Kidney epithelial cell (primary cell): ENCODE results near the gene TRMU. TPM values are rescaled to one million over a fixed set of nuclear protein-coding genes. Genes with fewer than 3 reads are reported as not detected.

Experiments used
- DNase-seq: peaks from one replicate; pipeline ENCODE4 v3.0.0-alpha.2; 2010; ENCODE audit warnings: low read depth
- H3K27me3 ChIP-seq: 2 replicates; pipeline ENCODE4 v1.6.0; 2011; ENCODE audit warnings: low read length; ENCODE audit not compliant: control insufficient read depth, insufficient read depth
- H3K36me3 ChIP-seq: 2 replicates; pipeline ENCODE4 v1.5.1; 2011; ENCODE audit warnings: low read length; ENCODE audit not compliant: control insufficient read depth, insufficient read depth
- H3K4me3 ChIP-seq: 2 replicates; pipeline ENCODE4 v1.5.1; 2011; ENCODE audit warnings: low read depth, mild to moderate bottlenecking, control low read depth, low read length
- CTCF ChIP-seq: IDR thresholded peaks from 2 replicates; pipeline ENCODE4 v1.5.1; 2011; ENCODE audit warnings: mild to moderate bottlenecking, moderate library complexity, low read length, control low read depth, inconsistent platforms; ENCODE audit not compliant: insufficient read depth, poor library complexity, severe bottlenecking
- total RNA-seq: library from RNA; depleted of rRNA; stranded (reverse); fragments of >200 nt; gene quantifications from 2 replicates; pipeline ENCODE4 v1.2.3, GENCODE V29; 2015

Gene TRMU
- total RNA-seq, 1 donor from 2014 or later, result 20.8 TPM

- DNase-seq, result no peak
- no peak for TF ChIP-seq CTCF
- H3K4me3 ChIP-seq, result no peak overlapping the region
- no peaks in the 10 kb centered on the region for H3K27me3 ChIP-seq
- peaks cover 1% of the 10 kb centered on the region for H3K36me3 ChIP-seq
These were observed 23.8 kb downstream of the TRMU start for GRCh38 chr22:46359362-46359761.

- Histone ChIP-seq H3K27me3 (no peaks in the 10 kb centered on the region), H3K36me3 (peaks cover 1% of the 10 kb centered on the region), H3K4me3 (no peak overlapping the region)
- no peak for TF ChIP-seq CTCF
- no peak for DNase-seq
These were observed 24.6 kb downstream of the TRMU start for GRCh38 chr22:46360097-46360496.

GRCh38 chr22:46360891-46361290 is 25.4 kb downstream of the TRMU start:
- DNase-seq, result no peak
- TF ChIP-seq CTCF, result no peak
- Histone ChIP-seq H3K4me3 (no peak overlapping the region), H3K27me3 (no peaks in the 10 kb centered on the region), H3K36me3 (peaks cover 1% of the 10 kb centered on the region)

GRCh38 chr22:46361826-46362202 is 26.3 kb downstream of the TRMU start:
- Histone ChIP-seq H3K4me3 (no peak overlapping the region), H3K36me3 (peaks cover 3% of the 10 kb centered on the region), H3K27me3 (no peaks in the 10 kb centered on the region)
- no peak for DNase-seq
- TF ChIP-seq CTCF, result no peak

- Histone ChIP-seq H3K27me3 (no peaks in the 10 kb centered on the region), H3K4me3 (no peak overlapping the region), H3K36me3 (peaks cover 2% of the 10 kb centered on the region)
- TF ChIP-seq CTCF, result no peak
- no peak for DNase-seq
These were observed 26.9 kb downstream of the TRMU start for GRCh38 chr22:46362203-46362933.

DNA sequence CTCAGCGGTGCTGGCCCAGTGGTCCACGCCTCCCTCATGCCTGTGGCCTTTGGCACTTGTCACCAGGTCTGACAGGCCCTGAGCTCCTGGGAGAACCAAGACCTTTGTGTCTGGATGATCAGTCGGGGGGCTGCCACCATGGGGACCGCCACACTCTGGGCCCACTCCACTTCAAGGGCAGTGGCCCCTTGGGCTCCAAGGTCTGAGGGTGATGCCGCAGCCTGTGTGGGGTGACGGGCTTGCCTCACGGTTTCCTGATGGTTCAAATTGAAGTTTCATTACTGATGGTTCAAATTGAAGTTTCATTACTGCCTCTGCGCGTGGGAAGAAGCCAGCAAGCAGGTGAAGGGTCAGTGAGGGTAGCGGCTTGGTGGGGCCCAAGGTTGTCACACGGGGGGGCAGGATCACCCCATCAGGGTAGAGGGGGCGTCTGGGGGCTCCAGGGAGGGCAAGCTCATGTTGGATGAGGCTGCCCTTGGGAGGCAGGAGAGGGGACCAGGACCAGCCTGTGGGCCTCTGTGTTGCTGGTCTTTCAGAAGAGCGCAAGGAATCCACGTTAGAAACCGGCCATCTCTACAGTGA is 27.5 kb downstream of the TRMU start:
- DNase-seq, result no peak
- no peaks in the 10 kb centered on the region for H3K27me3 ChIP-seq
- no peak for TF ChIP-seq CTCF
- H3K4me3 ChIP-seq, result no peak overlapping the region
- H3K36me3 ChIP-seq, result peaks cover 2% of the 10 kb centered on the region
